PC-9 (cell line): ENCODE measurements around the gene ADCY2.

Experiments used
- CTCF ChIP-seq: fragments of 200-600 bp; sonication (generic); conservative IDR thresholded peaks from 2 replicates; pipeline ENCODE4 v1.6.1; 2017; ENCODE audit warnings: mixed run types, antibody characterized with exemption, mild to moderate bottlenecking, moderate library complexity
- EZH2 ChIP-seq: fragments of 200-600 bp; sonication (generic); IDR thresholded peaks from 2 replicates; pipeline ENCODE4 v1.8.0; 2017; ENCODE audit warnings: antibody characterized with exemption, low read depth

GRCh38 chr5:7784683-7785380 lies 388.9 kb downstream of the ADCY2 start:
- no peak for TF ChIP-seq CTCF
- TF ChIP-seq EZH2, result no peak
